WTC11 (cell line): ENCODE data around the gene OR2T35. TPM values are rescaled to one million over a fixed set of nuclear protein-coding genes. Genes with fewer than 3 reads are reported as not detected.

ENCODE experiments used
- ATAC-seq: fragments of 200-7000 bp; cut with Tn5 transposase; 2 replicates; pipeline ENCODE4 v1.10.0; 2021; ENCODE audit warnings: mild to moderate bottlenecking, moderate library complexity
- CTCF ChIA-PET: fragments of 300-600 bp; sonication (Branson Sonifier 250); formaldehyde crosslinking; loops from one replicate; lab custom pipeline; 2021; ENCODE audit warnings: antibody characterized with exemption; lab: Charles Lee
- POLR2A ChIA-PET: fragments of 350-600 bp; sonication (Branson Sonifier 250); formaldehyde crosslinking; loops from one replicate; lab custom pipeline; 2021; ENCODE audit warnings: antibody characterized with exemption; lab: Charles Lee
- DNase-seq: peaks from one replicate; pipeline ENCODE4 v3.0.0; 2021; ENCODE audit warnings: low spot score
- H3K27ac Mint-ChIP-seq: 2 replicates; pipeline ENCODE4 v1.8.0; 2021; ENCODE audit warnings: mixed read lengths
- H3K27me3 Mint-ChIP-seq: 2 replicates; pipeline ENCODE4 v1.8.0; 2021; ENCODE audit warnings: low read depth, mild to moderate bottlenecking, moderate library complexity, mixed read lengths
- H3K36me3 Mint-ChIP-seq: 2 replicates; pipeline ENCODE4 v1.8.0; 2021; ENCODE audit warnings: mixed read lengths
- H3K4me1 Mint-ChIP-seq: 2 replicates; pipeline ENCODE4 v1.8.0; 2022; ENCODE audit warnings: mixed read lengths
- H3K4me3 Mint-ChIP-seq: 2 replicates; pipeline ENCODE4 v1.8.0; 2021; ENCODE audit warnings: mild to moderate bottlenecking, moderate library complexity, mixed read lengths
- H3K9me3 Mint-ChIP-seq: 2 replicates; pipeline ENCODE4 v1.8.0; 2021; ENCODE audit warnings: mixed read lengths
- ARID4B ChIP-seq: sonication (generic); formaldehyde crosslinking; IDR thresholded peaks from 2 replicates; pipeline ENCODE4 v1.8.0; 2023; ENCODE audit warnings: missing genetic modification reagents, mild to moderate bottlenecking, borderline replicate concordance
- E2F1 ChIP-seq: sonication (generic); formaldehyde crosslinking; IDR thresholded peaks from 2 replicates; pipeline ENCODE4 v1.8.0; 2022; ENCODE audit warnings: mild to moderate bottlenecking, missing genetic modification reagents
- FOXJ3 ChIP-seq: sonication (generic); formaldehyde crosslinking; IDR thresholded peaks from 2 replicates; pipeline ENCODE4 v1.9.0; 2021; ENCODE audit warnings: missing genetic modification reagents, mild to moderate bottlenecking, borderline replicate concordance
- FOXK1 ChIP-seq: sonication (generic); formaldehyde crosslinking; IDR thresholded peaks from 2 replicates; pipeline ENCODE4 v1.8.0; 2022; ENCODE audit warnings: mild to moderate bottlenecking, moderate library complexity, missing genetic modification reagents
- HMGXB4 ChIP-seq: sonication (generic); formaldehyde crosslinking; IDR thresholded peaks from 2 replicates; pipeline ENCODE4 v1.8.1; 2023; ENCODE audit warnings: mild to moderate bottlenecking, moderate library complexity, missing genetic modification reagents
- JUN ChIP-seq: sonication (generic); formaldehyde crosslinking; IDR thresholded peaks from 2 replicates; pipeline ENCODE4 v1.8.0; 2023; ENCODE audit warnings: mild to moderate bottlenecking, missing genetic modification reagents
- NFATC4 ChIP-seq: fragments of 250-450 bp; sonication (Bioruptor Pico); IDR thresholded peaks from 2 replicates; pipeline ENCODE4 v1.9.0; 2021; ENCODE audit warnings: mild to moderate bottlenecking
- NFYB ChIP-seq: sonication (generic); formaldehyde crosslinking; conservative IDR thresholded peaks from 2 replicates; pipeline ENCODE4 v1.8.0; 2022; ENCODE audit warnings: low read depth, missing genetic modification reagents
- ZBTB21 ChIP-seq: sonication (generic); formaldehyde crosslinking; IDR thresholded peaks from 2 replicates; pipeline ENCODE4 v1.8.1; 2023; ENCODE audit warnings: mild to moderate bottlenecking, missing genetic modification reagents, borderline replicate concordance
- ZNF138 ChIP-seq: sonication (generic); formaldehyde crosslinking; conservative IDR thresholded peaks from 2 replicates; pipeline ENCODE4 v1.8.1; 2022; ENCODE audit warnings: mild to moderate bottlenecking, moderate library complexity, missing genetic modification reagents
- ZNF423 ChIP-seq: fragments of 250-450 bp; sonication (Bioruptor Pico); IDR thresholded peaks from 2 replicates; pipeline ENCODE4 v2.1.2; 2022; ENCODE audit warnings: mild to moderate bottlenecking, moderate library complexity
- total RNA-seq: library from RNA; stranded (reverse); gene quantifications from 3 replicates; pipeline ENCODE4 v1.2.3, GENCODE V29; 2021
- TF ChIP-seq, protein P1 (sequence below): fragments of 250-450 bp; sonication (Bioruptor Pico); conservative IDR thresholded peaks from 2 replicates; pipeline ENCODE4 v1.9.0; 2021; ENCODE audit warnings: mild to moderate bottlenecking
- TF ChIP-seq, protein P2 (sequence below): sonication (generic); formaldehyde crosslinking; IDR thresholded peaks from 2 replicates; pipeline ENCODE4 v1.8.0; 2022; ENCODE audit warnings: mild to moderate bottlenecking, missing genetic modification reagents
- TF ChIP-seq, protein P3 (sequence below): sonication (generic); formaldehyde crosslinking; IDR thresholded peaks from 2 replicates; pipeline ENCODE4 v1.8.1; 2022; ENCODE audit warnings: mild to moderate bottlenecking, moderate library complexity, missing genetic modification reagents
- TF ChIP-seq, protein P4 (sequence below): sonication (generic); formaldehyde crosslinking; IDR thresholded peaks from 2 replicates; pipeline ENCODE4 v1.8.0; 2022; ENCODE audit warnings: mild to moderate bottlenecking, missing genetic modification reagents

OR2T35 gene
- total RNA-seq, 1 experiment from 2014 or later: not detected

- Mint-ChIP-seq H3K4me3 (no peak overlapping the region), H3K27ac (no peak overlapping the region), H3K36me3 (peaks cover 75% of the 10 kb centered on the region), H3K4me1 (no peaks in the 10 kb centered on the region), H3K9me3 (peaks cover 89% of the 10 kb centered on the region), H3K27me3 (peaks cover 4% of the 10 kb centered on the region; the same call in 1 of the 2 replicates)
- DNase-seq (no peak), ATAC-seq (no peak)
- TF ChIP-seq E2F1 (CRISPR knock-in tag) (no peak), NFATC4 (CRISPR knock-in tag) (no peak), ARID4B (no peak), ZNF138 (CRISPR knock-in tag) (no peak), JUN (CRISPR knock-in tag) (no peak), HMGXB4 (CRISPR knock-in tag) (no peak), FOXJ3 (CRISPR knock-in tag) (no peak), NFYB (no peak), ZNF423 (no peak), ZBTB21 (CRISPR knock-in tag) (no peak), FOXK1 (CRISPR knock-in tag) (no peak)
- TF ChIP-seq, protein P1, sequence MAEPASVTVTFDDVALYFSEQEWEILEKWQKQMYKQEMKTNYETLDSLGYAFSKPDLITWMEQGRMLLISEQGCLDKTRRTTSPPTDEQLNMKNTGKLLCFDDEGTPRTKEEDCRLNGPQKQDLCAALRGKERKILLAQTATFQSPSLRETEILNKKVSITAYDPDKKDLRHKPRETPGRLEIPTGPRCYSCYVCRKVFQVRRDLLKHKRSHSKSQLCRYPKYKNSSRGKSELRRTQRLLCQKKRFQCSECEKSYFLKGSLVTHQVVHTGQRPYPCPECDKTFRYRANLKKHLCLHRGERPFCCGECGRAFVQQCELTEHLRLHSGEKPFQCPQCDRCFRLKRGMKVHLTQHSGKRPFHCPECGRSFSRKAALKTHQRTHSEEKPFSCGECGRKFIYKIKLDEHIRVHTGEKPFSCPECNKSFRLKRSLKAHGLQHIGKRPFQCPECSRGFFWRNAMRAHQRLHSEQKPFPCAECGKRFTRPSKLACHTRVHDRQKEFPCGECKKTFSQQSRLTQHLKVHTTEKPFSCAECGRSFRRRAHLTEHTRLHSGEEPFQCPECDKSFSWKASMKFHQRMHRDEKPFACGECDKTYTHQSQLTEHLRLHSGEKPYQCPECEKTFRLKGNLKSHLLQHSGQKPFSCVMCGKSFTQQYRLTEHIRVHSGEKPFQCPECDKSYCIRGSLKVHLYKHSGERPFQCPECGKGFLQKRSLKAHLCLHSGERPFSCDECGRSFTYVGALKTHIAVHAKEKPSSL (CRISPR knock-in tag): no peak
- TF ChIP-seq, protein P2, sequence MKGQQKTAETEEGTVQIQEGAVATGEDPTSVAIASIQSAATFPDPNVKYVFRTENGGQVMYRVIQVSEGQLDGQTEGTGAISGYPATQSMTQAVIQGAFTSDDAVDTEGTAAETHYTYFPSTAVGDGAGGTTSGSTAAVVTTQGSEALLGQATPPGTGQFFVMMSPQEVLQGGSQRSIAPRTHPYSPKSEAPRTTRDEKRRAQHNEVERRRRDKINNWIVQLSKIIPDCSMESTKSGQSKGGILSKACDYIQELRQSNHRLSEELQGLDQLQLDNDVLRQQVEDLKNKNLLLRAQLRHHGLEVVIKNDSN (CRISPR knock-in tag): no peak
- TF ChIP-seq, protein P3, sequence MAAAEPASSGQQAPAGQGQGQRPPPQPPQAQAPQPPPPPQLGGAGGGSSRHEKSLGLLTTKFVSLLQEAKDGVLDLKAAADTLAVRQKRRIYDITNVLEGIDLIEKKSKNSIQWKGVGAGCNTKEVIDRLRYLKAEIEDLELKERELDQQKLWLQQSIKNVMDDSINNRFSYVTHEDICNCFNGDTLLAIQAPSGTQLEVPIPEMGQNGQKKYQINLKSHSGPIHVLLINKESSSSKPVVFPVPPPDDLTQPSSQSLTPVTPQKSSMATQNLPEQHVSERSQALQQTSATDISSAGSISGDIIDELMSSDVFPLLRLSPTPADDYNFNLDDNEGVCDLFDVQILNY (CRISPR knock-in tag): no peak
- TF ChIP-seq, protein P4, sequence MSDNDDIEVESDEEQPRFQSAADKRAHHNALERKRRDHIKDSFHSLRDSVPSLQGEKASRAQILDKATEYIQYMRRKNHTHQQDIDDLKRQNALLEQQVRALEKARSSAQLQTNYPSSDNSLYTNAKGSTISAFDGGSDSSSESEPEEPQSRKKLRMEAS: no peak
- ChIA-PET CTCF (no interaction called here), POLR2A (no interaction called here)
Measured at GRCh38 chr1:248613742-248614141, 31.3 kb downstream of the OR2T35 start.
